Left lung (tissue), 10 donors: ENCODE measurements around the gene SAMHD1. TPM values are rescaled to one million over a fixed set of nuclear protein-coding genes. Genes with fewer than 3 reads are reported as not detected.
"Not testable (repeated sequence)": the region's sequence is repeated elsewhere in the genome, so short reads cannot be mapped to it uniquely, and the experiment has no call there.

ENCODE experiments used
- ATAC-seq: fragments of 200-7000 bp; cut with Tn5 transposase; one replicate; pipeline ENCODE4 v1.9.1; 2020; ENCODE audit warnings: moderate library complexity
- DNase-seq, 4 donors: peaks; one replicate each; pipeline ENCODE4 v3.0.0-alpha.2; 2013 to 2020
- H3K27ac ChIP-seq, 2 donors: fragments of 200-600 bp; sonication (generic) in 1 of 2; one replicate each; pipeline versions ENCODE4 v1.5.0 to v1.8.0; 2020 to 2021
- H3K27me3 ChIP-seq, 2 donors: fragments of 200-600 bp; sonication (generic) in 1 of 2; one replicate each; pipeline versions ENCODE4 v1.5.0 to v1.8.0; 2020 to 2021
- H3K36me3 ChIP-seq, 2 donors: fragments of 200-600 bp; sonication (generic) in 1 of 2; one replicate each; pipeline versions ENCODE4 v1.5.0 to v1.8.0; 2020 to 2021
- H3K4me1 ChIP-seq, 2 donors: fragments of 200-600 bp; one replicate each; pipeline ENCODE4 v1.8.0; 2021
- H3K4me3 ChIP-seq, 2 donors: fragments of 200-600 bp; sonication (generic) in 1 of 2; one replicate each; pipeline versions ENCODE4 v1.5.0 to v1.8.0; 2020 to 2021; ENCODE audit warnings: mild to moderate bottlenecking in 1 of 2
- H3K9me3 ChIP-seq, 2 donors: fragments of 200-600 bp; sonication (generic) in 1 of 2; one replicate each; pipeline versions ENCODE4 v1.5.0 to v1.8.0; 2020 to 2021
- intact Hi-C, 2 donors: fragments of 100-400 bp; cut with DNase I; formaldehyde crosslinking; loops; one replicate each; pipeline versions ENCODE4 v1.11.2 to v1.14.2; 2022
- polyA plus RNA-seq, 6 donors: library from polyadenylated mRNA; unstranded; fragments of 120-200 nt; gene quantifications; one replicate each; pipeline ENCODE4 v1.2.1, GENCODE V29; 2013; ENCODE audit not compliant: insufficient read length in 6 of 6
- total RNA-seq, 2 donors: library from RNA; stranded (reverse); fragmentation: NEBNext Ultra II Directional; extraction: Animal tissue kit (Norgen Biotek cat#: 25700); gene quantifications; one replicate each; pipeline ENCODE4 v1.2.1, GENCODE V29; 2021
- TF ChIP-seq, protein P1 (sequence below), 2 donors: fragments of 200-600 bp; sonication (generic) in 1 of 2; IDR thresholded peaks; one replicate each; pipeline versions ENCODE4 v1.5.0 to v1.8.0; 2021; ENCODE audit warnings: antibody characterized with exemption in 2 of 2
- donor health status: DM: no; HTN: yes; CAD: no.
- donor health status: DM: no; HTN: no; CAD: no.

Gene SAMHD1
- total and polyA plus RNA-seq, 8 donors, result 31.8 to 197 (median 38.7) TPM

DNA sequence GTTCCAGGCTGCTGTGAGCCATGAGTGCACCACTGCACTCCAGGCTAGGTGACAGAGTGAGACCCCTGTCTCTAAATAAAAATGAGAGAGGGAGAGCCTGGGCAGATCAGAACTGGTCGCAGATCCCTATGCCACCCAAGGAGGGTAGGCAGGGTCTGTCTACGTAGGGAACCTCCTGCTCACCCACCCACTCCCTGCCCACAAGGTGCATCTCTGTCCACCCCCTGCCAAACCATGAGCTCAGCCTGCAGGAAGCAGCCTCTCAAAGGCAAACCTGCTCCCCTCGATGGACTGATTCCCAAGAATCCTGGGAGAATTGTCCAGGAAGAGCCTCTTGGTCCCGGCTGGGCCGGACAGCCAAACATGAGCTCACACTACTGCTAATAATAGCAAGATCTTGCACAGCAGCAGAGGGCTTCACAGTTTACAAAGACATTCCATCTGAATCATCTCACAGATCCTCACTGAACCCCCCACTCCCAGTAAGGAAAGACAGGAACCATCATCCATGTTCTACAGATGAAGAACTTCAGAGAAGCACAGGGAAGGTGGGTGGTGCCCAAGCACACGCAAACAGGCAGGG is 103.3 kb downstream of the SAMHD1 start:
- H3K9me3 ChIP-seq, result peaks cover 0 to 4% of the 10 kb centered on the region in 2 donors
- H3K27me3 ChIP-seq, result no peaks in the 10 kb centered on the region
- TF ChIP-seq, protein P1, sequence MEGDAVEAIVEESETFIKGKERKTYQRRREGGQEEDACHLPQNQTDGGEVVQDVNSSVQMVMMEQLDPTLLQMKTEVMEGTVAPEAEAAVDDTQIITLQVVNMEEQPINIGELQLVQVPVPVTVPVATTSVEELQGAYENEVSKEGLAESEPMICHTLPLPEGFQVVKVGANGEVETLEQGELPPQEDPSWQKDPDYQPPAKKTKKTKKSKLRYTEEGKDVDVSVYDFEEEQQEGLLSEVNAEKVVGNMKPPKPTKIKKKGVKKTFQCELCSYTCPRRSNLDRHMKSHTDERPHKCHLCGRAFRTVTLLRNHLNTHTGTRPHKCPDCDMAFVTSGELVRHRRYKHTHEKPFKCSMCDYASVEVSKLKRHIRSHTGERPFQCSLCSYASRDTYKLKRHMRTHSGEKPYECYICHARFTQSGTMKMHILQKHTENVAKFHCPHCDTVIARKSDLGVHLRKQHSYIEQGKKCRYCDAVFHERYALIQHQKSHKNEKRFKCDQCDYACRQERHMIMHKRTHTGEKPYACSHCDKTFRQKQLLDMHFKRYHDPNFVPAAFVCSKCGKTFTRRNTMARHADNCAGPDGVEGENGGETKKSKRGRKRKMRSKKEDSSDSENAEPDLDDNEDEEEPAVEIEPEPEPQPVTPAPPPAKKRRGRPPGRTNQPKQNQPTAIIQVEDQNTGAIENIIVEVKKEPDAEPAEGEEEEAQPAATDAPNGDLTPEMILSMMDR (IDR thresholded peaks at IDR 0.05), result no peak
- H3K4me1 ChIP-seq, result peaks cover 18 to 46% of the 10 kb centered on the region in 2 donors
- peak overlapping the region; percentile 39 to 68 for H3K27ac ChIP-seq
- ATAC-seq, result peak; percentile 41
- peak in 1 of 4 donors; percentile 49 for DNase-seq
- no peaks in the 10 kb centered on the region for H3K36me3 ChIP-seq
- intact Hi-C loops, result no loop called here
- no peak overlapping the region for H3K4me3 ChIP-seq

GRCh38 chr20:36847710-36848040 is 103.8 kb downstream of the SAMHD1 start:
- intact Hi-C loops, result no loop called here
- TF ChIP-seq, protein P1 (IDR thresholded peaks at IDR 0.05), result no peak
- ATAC-seq (no peak), DNase-seq (no peak)
- no peaks in the 10 kb centered on the region for H3K36me3 ChIP-seq
- H3K4me3 ChIP-seq, result no peak overlapping the region
- peaks cover 0 to 4% of the 10 kb centered on the region in 2 donors for H3K9me3 ChIP-seq
- H3K4me1 ChIP-seq, result peaks cover 18 to 51% of the 10 kb centered on the region in 2 donors
- H3K27me3 ChIP-seq, result no peaks in the 10 kb centered on the region
- peak overlapping the region; percentile 39 to 68 for H3K27ac ChIP-seq

DNA sequence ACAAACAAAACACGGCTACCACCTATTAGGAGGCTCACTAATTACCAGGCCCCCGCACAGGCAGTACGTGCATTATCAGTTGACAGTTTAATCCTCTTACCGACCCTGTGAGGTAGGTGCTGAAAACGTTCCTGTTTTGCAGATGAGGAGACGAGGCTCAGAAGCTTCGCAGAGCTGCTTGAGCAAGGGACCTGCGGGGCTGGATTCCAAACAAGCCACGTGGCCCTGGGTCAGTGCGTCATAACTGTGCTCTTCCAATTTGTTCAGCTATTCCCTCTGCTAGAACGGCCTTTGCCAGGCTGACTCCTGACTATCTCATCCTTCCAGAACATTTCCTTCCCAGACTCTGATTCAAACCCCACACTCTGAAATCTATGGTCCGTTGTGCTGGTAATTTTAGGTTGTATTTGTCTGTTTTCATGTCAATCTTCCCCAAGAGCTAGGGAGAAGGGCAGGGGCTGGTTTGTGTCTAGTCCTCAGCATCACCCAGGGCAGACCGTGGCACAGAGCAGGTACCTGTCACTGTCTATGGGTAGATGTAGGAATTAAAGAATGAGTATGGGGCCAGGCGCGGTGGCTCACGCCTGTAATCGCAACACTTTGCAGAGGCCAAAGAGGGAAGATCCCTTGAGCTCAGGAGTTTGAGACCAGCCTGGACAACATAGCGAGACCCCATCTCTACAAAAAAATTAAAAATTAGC is 104.3 kb downstream of the SAMHD1 start:
- Histone ChIP-seq H3K9me3 (peaks cover 0 to 4% of the 10 kb centered on the region in 2 donors), H3K4me1 (peaks cover 18 to 52% of the 10 kb centered on the region in 2 donors), H3K27ac (peak overlapping the region; percentile 39 to 68), H3K27me3 (no peaks in the 10 kb centered on the region), H3K4me3 (no peak overlapping the region), H3K36me3 (no peaks in the 10 kb centered on the region)
- intact Hi-C loops, result no loop called here
- DNase-seq (no peak), ATAC-seq (peak; percentile 57)
- TF ChIP-seq, protein P1 (IDR thresholded peaks at IDR 0.05), result no peak

DNA sequence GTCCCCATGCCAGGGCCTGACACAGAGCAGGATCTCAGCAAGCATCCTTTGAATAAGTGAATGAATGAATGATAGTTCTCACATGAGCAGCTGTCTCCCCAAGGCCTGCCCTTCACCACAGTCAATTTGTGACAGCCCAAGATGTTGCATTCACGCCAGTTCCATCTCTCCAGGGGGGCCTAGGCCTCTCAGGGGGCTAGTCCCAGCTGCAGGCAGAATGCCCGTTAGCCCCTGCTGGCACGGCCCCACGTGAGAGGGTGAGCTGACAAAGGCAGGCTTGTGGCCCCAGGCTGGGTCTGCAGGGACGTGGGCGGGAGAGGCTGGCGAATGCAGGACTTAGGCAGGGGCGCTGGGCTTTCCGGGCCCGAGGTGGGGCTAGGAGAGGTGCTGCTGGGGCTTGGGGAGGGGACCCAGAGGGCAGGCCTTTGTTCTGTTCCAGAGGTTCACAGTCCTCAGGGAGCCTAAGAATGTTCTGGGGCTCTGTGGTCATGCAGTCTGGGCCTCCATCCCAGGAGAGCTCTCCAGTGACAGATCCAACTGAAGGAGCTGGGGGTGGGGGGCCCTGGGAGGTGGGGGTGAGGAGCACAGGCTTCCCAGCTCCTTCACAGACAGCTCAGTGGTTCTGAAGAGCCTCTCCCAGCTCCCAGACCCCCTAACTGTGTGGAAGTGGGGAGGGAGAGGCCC is 106.1 kb downstream of the SAMHD1 start:
- intact Hi-C loops, result no loop called here
- H3K9me3 ChIP-seq, result no peaks in the 10 kb centered on the region
- ATAC-seq, result no peak
- no peaks in the 10 kb centered on the region for H3K27me3 ChIP-seq
- peaks cover 18 to 55% of the 10 kb centered on the region in 2 donors for H3K4me1 ChIP-seq
- no peaks in the 10 kb centered on the region for H3K36me3 ChIP-seq
- TF ChIP-seq, protein P1 (IDR thresholded peaks at IDR 0.05), result no peak
- H3K27ac ChIP-seq, result peak overlapping the region; percentile 39 to 68
- H3K4me3 ChIP-seq, result no peak overlapping the region
- DNase-seq, result no peak

DNA sequence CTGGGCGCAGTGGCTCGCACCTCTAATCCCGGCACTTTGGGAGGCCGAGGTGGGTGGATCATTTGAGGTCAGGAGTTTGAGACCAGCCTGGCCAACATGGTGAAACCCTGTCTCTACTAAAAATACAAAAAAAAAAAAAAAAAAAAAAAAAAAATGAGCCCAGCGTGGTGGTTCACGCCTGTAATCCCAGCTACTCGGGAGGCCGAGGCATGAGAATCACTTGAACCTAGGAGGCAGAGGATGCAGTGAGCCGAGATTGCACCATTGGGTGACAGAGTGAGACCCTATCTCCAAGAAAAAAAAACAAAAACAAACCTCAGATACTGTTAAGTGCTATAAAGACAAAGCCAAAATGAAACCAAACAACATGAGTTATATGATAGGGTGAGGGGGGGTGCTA is 110.5 kb downstream of the SAMHD1 start:
- H3K36me3 ChIP-seq, intact Hi-C loops, H3K4me3 ChIP-seq, H3K9me3 ChIP-seq, H3K27me3 ChIP-seq, DNase-seq, ATAC-seq: not testable (repeated sequence)
- peak overlapping the region in 1 of 2 donors; percentile 90 for H3K27ac ChIP-seq
- peaks cover 9 to 51% of the 10 kb centered on the region in 2 donors for H3K4me1 ChIP-seq

Other genes starting within 250 kb of the SAMHD1 start
- gene NDRG3, start 205.6 kb downstream of the SAMHD1 start, total RNA-seq, result 10 to 100 TPM; 28.6 to 37.9 TPM
- gene NDRG3, start 205.6 kb downstream of the SAMHD1 start, polyA plus RNA-seq, result 10 to 100 TPM; 30.9 to 41.2 (median 33.9) TPM
- gene DSN1, start 177.9 kb downstream of the SAMHD1 start, total RNA-seq, result 10 to 100 TPM; 14.5 to 16.6 TPM
- gene DSN1, start 177.9 kb downstream of the SAMHD1 start, polyA plus RNA-seq, result 10 to 100 TPM; 15.4 to 24.7 (median 20.9) TPM
- gene TLDC2, start 75.6 kb downstream of the SAMHD1 start, total RNA-seq, result under 1 TPM; 0.29 to 0.60 TPM
- gene TLDC2, start 75.6 kb downstream of the SAMHD1 start, polyA plus RNA-seq, result 1 to 10 TPM; 1.2 to 2.5 (median 1.7) TPM
- gene RBL1, start 144.3 kb upstream of the SAMHD1 start, total RNA-seq, result 10 to 100 TPM in 1 of 2 donors, 1 to 10 TPM in 1; 9.8 to 13.4 TPM
- 10 to 100 TPM; 10.9 to 15.4 (median 12.7) TPM for gene RBL1, start 144.3 kb upstream of the SAMHD1 start, polyA plus RNA-seq
- 100 to 1,000 TPM; 222 to 269 TPM for gene RPN2, start 227.6 kb upstream of the SAMHD1 start, total RNA-seq
- gene RPN2, start 227.6 kb upstream of the SAMHD1 start, polyA plus RNA-seq, result 100 to 1,000 TPM; 202 to 245 (median 229) TPM
- 1 to 10 TPM; 1.8 to 2.2 TPM for gene MROH8, start 227.8 kb upstream of the SAMHD1 start, total RNA-seq
- 1 to 10 TPM; 4.5 to 7.0 (median 5.8) TPM for gene MROH8, start 227.8 kb upstream of the SAMHD1 start, polyA plus RNA-seq